Muscle layer of duodenum (tissue), 2 donors: ENCODE results near the gene NEDD4L.

Source experiments
- H3K27ac ChIP-seq: one replicate; pipeline ENCODE4 v1.7.0; 2013; ENCODE audit warnings: mild to moderate bottlenecking, low read length
- H3K27me3 ChIP-seq: one replicate; pipeline ENCODE4 v1.7.0; 2013; ENCODE audit warnings: low read depth, mild to moderate bottlenecking, control low read depth, low read length
- H3K36me3 ChIP-seq, 2 donors: one replicate each; pipeline ENCODE4 v1.7.0; 2013; ENCODE audit warnings: low read length in 2 of 2, control low read depth in 1 of 2, mild to moderate bottlenecking in 1 of 2; ENCODE audit not compliant: insufficient read depth in 2 of 2, control insufficient read depth in 1 of 2
- H3K4me1 ChIP-seq, 2 donors: one replicate each; pipeline ENCODE4 v1.7.0; 2013; ENCODE audit warnings: low read length in 2 of 2, mild to moderate bottlenecking in 2 of 2, control low read depth in 1 of 2, moderate library complexity in 1 of 2; ENCODE audit not compliant: insufficient read depth in 2 of 2, control insufficient read depth in 1 of 2
- H3K4me3 ChIP-seq, 2 donors: one replicate each; pipeline ENCODE4 v1.7.0; 2013; ENCODE audit warnings: low read length in 2 of 2, low read depth in 1 of 2, mild to moderate bottlenecking in 1 of 2
- H3K9me3 ChIP-seq, 2 donors: one replicate each; pipeline ENCODE4 v1.7.0; 2013; ENCODE audit warnings: low read length in 2 of 2, control low read depth in 1 of 2, mild to moderate bottlenecking in 1 of 2; ENCODE audit not compliant: control insufficient read depth in 1 of 2
- donor health status: healthy.

The NEDD4L gene

GRCh38 chr18:58401191-58401590 is 357.2 kb downstream of the NEDD4L start:
- Histone ChIP-seq H3K36me3 (no peaks in the 10 kb centered on the region), H3K4me1 (peaks cover 0 to 14% of the 10 kb centered on the region in 2 donors), H3K27me3 (no peaks in the 10 kb centered on the region), H3K9me3 (no peaks in the 10 kb centered on the region), H3K27ac (no peak overlapping the region), H3K4me3 (no peak overlapping the region)

DNA sequence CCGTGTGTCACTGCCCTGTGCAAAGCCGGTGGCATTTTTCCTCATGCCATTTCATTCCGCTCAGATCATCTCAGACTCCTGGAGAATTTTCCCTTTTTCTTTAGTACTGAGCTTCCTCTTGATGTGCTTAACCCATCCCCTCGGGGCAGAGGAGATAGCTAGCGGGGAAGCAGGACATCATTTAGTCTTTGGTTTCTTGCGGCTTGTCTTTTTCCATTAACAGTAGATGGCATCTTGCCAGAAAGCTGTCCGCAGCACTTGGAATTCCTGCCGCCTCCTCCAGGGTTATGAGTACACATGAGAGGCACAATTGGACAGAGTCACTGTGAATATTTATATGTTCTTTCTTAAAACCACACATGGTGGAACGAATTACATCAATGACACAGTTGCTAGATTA is 358.2 kb downstream of the NEDD4L start:
- no peak overlapping the region for H3K27ac ChIP-seq
- H3K4me3 ChIP-seq, result no peak overlapping the region
- H3K9me3 ChIP-seq, result no peaks in the 10 kb centered on the region
- H3K27me3 ChIP-seq, result no peaks in the 10 kb centered on the region
- H3K36me3 ChIP-seq, result no peaks in the 10 kb centered on the region
- H3K4me1 ChIP-seq, result peaks cover 0 to 14% of the 10 kb centered on the region in 2 donors

GRCh38 chr18:58402951-58403702 is 359.1 kb downstream of the NEDD4L start:
- no peak overlapping the region for H3K27ac ChIP-seq
- no peaks in the 10 kb centered on the region for H3K27me3 ChIP-seq
- no peak overlapping the region for H3K4me3 ChIP-seq
- H3K4me1 ChIP-seq, result peaks cover 0 to 14% of the 10 kb centered on the region in 2 donors
- H3K9me3 ChIP-seq, result no peaks in the 10 kb centered on the region
- no peaks in the 10 kb centered on the region for H3K36me3 ChIP-seq

DNA sequence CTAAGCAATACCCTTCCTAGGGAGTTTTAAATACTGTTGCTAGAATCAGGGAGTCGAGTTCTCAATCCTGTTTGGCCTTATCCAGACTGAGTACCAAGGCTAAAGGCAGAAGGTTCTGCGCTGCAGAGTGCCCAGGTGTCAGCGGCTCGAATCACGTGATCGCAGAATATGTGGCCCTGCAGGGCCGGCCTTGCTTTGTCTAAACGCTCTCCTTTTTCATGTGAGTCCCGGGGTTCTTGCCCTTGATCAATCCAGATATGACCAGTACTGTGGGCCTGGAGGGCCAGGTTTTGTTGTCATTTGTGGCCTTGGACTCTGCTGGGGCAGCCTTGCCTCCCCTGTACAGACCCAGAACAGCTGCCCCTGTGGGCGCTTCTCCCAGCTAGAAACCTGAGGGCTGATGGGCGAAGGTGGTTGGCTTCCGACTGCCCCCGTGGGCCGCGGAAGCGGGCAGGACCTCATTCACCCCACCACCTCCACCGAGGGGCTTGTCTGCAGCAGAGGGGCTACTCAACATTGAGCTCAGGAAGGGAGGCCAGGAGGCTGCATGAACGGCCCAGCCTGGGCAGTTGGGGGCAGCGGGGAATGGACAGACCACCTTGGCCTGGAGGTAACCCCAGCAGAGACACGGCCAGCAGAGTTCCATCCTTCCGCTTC is 359.9 kb downstream of the NEDD4L start:
- no peak overlapping the region for H3K27ac ChIP-seq
- no peaks in the 10 kb centered on the region for H3K9me3 ChIP-seq

DNA sequence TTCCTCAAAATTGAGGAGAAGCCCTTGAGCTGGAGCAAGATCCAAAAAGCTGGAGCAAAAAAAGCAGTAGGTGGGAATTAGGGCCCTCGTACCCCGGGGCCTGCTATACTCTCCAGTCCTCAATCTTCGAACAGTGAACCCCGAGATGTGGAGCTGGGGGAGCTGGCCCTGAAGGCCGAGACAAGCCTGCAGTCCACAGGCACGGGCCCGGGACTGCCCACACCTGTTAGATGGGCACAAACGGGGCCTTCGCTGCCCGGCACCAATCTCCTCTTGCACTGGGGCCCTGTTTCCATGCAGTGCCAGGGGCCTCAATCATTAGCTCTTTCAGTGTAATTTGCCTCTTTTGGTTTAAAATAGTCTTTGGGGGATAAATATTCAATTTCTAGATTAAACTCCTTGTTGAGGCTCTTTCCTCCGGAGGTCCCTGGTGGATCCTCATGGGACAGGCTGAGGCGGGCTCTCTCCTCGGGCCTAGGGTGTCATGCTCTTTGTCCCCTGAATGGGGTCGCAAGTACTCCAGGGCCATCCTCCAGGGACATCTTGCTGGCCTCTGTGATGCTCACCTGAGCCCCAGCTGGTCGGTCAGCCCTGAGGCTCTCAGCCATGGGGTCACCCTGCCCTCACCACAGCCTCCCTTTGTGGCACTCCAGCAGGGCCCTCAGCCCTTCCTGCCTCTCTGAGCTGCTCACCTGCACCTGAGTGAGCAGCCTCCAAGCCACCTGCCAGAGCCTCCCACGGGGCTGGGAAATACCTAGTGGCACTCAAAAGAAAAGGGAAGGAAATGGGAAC is 361.3 kb downstream of the NEDD4L start:
- no peak overlapping the region for H3K27ac ChIP-seq
- no peaks in the 10 kb centered on the region for H3K9me3 ChIP-seq
- no peaks in the 10 kb centered on the region for H3K27me3 ChIP-seq
- no peaks in the 10 kb centered on the region for H3K36me3 ChIP-seq
- H3K4me3 ChIP-seq, result no peak overlapping the region
- H3K4me1 ChIP-seq, result peaks cover 0 to 14% of the 10 kb centered on the region in 2 donors

More for the DNA sequence above, 359.9 kb downstream of the NEDD4L start:
- Histone ChIP-seq H3K27me3 (no peaks in the 10 kb centered on the region), H3K36me3 (no peaks in the 10 kb centered on the region), H3K4me1 (peaks cover 0 to 14% of the 10 kb centered on the region in 2 donors), H3K4me3 (no peak overlapping the region)

GRCh38 chr18:58407263-58407648 is 363.2 kb downstream of the NEDD4L start:
- no peaks in the 10 kb centered on the region for H3K9me3 ChIP-seq
- peaks cover 0 to 9% of the 10 kb centered on the region in 2 donors for H3K4me1 ChIP-seq
- H3K36me3 ChIP-seq, result no peaks in the 10 kb centered on the region
- no peak overlapping the region for H3K27ac ChIP-seq
- no peak overlapping the region for H3K4me3 ChIP-seq
- no peaks in the 10 kb centered on the region for H3K27me3 ChIP-seq

DNA sequence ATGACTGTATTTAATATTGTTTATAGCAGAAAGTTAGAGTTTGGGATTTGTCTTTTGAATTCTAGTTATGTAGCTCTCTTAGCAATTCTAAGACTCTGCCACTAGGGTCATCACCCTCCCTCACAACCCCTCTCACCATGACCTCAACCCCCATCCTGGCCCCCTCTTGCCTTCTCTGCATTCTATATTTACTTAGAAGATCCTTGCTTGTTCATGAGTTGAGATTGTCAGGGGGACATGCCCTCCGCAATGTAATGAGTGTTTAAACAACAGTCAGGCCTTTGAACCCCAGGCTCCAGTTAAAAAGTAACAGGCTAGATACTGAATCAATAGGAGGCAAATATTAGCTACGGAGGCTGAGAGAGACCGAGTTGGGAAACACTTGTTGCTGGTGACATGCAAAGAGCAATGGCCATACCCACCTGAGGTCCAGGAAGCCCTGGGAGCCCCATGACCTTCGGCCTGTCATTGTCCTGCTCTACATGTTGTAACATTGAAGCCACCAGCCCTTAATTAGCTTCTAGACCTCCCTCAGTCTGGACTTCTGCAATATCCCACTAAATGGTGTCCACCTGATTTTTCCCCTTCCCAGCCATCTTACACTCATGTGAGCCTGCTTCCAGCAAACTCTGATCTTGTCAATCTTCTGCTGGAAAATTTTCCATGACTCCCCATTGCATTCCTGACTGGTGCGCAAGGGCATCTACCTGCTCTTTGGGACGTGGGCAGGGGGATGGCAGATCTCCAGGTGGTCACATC is 363.8 kb downstream of the NEDD4L start:
- peaks cover 0 to 4% of the 10 kb centered on the region in 2 donors for H3K4me1 ChIP-seq
- no peaks in the 10 kb centered on the region for H3K9me3 ChIP-seq
- H3K36me3 ChIP-seq, result no peaks in the 10 kb centered on the region
- H3K27ac ChIP-seq, result no peak overlapping the region
- no peaks in the 10 kb centered on the region for H3K27me3 ChIP-seq
- H3K4me3 ChIP-seq, result no peak overlapping the region

- Histone ChIP-seq H3K27ac (no peak overlapping the region), H3K4me1 (no peaks in the 10 kb centered on the region), H3K9me3 (no peaks in the 10 kb centered on the region), H3K27me3 (no peaks in the 10 kb centered on the region), H3K36me3 (no peaks in the 10 kb centered on the region), H3K4me3 (no peak overlapping the region)
Measured at GRCh38 chr18:58408665-58409064, 364.6 kb downstream of the NEDD4L start.

DNA sequence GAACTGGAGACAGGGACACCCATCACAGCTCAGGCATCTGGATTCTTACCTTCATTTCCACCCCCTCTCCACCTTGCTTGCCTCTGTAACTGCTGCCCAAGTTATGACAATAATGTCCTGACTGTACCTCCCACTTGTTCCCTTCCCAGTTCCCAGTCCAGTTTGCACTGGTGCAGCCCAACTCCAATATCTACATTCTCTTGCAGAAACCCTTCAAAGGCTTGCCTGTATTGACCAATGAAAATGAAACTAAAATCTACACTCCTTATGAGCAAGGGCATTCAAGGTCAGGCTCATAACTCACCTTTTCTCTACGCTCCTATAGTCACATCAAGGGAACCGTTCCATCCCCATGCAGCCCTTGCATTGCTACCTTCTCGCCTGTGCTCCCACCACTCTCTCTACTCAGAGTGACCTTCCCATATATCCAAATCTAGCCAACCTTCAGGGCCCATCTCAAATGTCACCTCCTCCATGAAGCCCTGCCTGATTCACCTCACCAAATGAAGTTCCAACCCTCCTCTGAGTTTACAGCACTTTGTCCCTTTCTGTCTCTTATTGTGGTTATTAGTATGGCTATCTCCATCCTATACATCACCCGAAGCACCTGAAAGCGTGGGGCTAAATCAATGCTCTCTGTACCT is 365.9 kb downstream of the NEDD4L start:
- Histone ChIP-seq H3K4me1 (no peaks in the 10 kb centered on the region), H3K4me3 (no peak overlapping the region), H3K36me3 (no peaks in the 10 kb centered on the region), H3K9me3 (no peaks in the 10 kb centered on the region), H3K27me3 (no peaks in the 10 kb centered on the region), H3K27ac (no peak overlapping the region)

- Histone ChIP-seq H3K27ac (no peak overlapping the region), H3K4me3 (no peak overlapping the region), H3K4me1 (no peaks in the 10 kb centered on the region), H3K36me3 (no peaks in the 10 kb centered on the region), H3K9me3 (no peaks in the 10 kb centered on the region), H3K27me3 (no peaks in the 10 kb centered on the region)
Measured at GRCh38 chr18:58411323-58411722, 367.3 kb downstream of the NEDD4L start.
